Mammary epithelial cell (primary cell): ENCODE measurements around the gene MOSMO.

ENCODE experiments used
- CTCF ChIP-seq, 2 donors: IDR thresholded peaks in 1 of 2; conservative IDR thresholded peaks in 1 of 2; 2 replicates each; pipeline ENCODE4 v1.5.1; 2011 to 2012; ENCODE audit warnings: inconsistent platforms in 2 of 2, low read length in 2 of 2, mild to moderate bottlenecking in 2 of 2, control low read depth in 1 of 2, low read depth in 1 of 2; ENCODE audit not compliant: insufficient read depth in 1 of 2; ENCODE audit errors: extremely low read depth in 1 of 2
- EZH2 ChIP-seq: IDR thresholded peaks from 2 replicates; pipeline ENCODE4 v1.6.1; 2012; ENCODE audit warnings: low read length, inconsistent platforms, borderline replicate concordance

- no peak for TF ChIP-seq CTCF (conservative IDR thresholded peaks at IDR 0.05 in 1 of 2, IDR thresholded peaks at IDR 0.05 in 1 of 2; ENCODE audit: extremely low read depth in 1 of 2, insufficient read depth in 1 of 2, low read depth in 1 of 2, low read length in 2 of 2)
- no peak for TF ChIP-seq EZH2
These were observed 63.5 kb downstream of the MOSMO start for GRCh38 chr16:22071331-22071910.
